ENCODE measurements around the gene RARS1.

GRCh38 chr5:168443950-168444700 is 42.1 kb upstream of the RARS1 start:
- TF ChIP-seq POLR2A (IDR thresholded peaks at IDR 0.05) (no peak), CTCF (IDR thresholded peaks at IDR 0.05) (no peak)

Measured in thyroid gland (tissue), 4 donors.